Left lung (tissue), 10 donors: ENCODE measurements around the gene MYO18B. TPM values are rescaled to one million over a fixed set of nuclear protein-coding genes. Genes with fewer than 3 reads are reported as not detected.

Experiments used
- ATAC-seq: fragments of 200-7000 bp; cut with Tn5 transposase; one replicate; pipeline ENCODE4 v1.9.1; 2020; ENCODE audit warnings: moderate library complexity
- DNase-seq, 4 donors: peaks; one replicate each; pipeline ENCODE4 v3.0.0-alpha.2; 2013 to 2020
- H3K27ac ChIP-seq, 2 donors: fragments of 200-600 bp; sonication (generic) in 1 of 2; one replicate each; pipeline versions ENCODE4 v1.5.0 to v1.8.0; 2020 to 2021
- H3K27me3 ChIP-seq, 2 donors: fragments of 200-600 bp; sonication (generic) in 1 of 2; one replicate each; pipeline versions ENCODE4 v1.5.0 to v1.8.0; 2020 to 2021
- H3K36me3 ChIP-seq, 2 donors: fragments of 200-600 bp; sonication (generic) in 1 of 2; one replicate each; pipeline versions ENCODE4 v1.5.0 to v1.8.0; 2020 to 2021
- H3K4me1 ChIP-seq, 2 donors: fragments of 200-600 bp; one replicate each; pipeline ENCODE4 v1.8.0; 2021
- H3K4me3 ChIP-seq, 2 donors: fragments of 200-600 bp; sonication (generic) in 1 of 2; one replicate each; pipeline versions ENCODE4 v1.5.0 to v1.8.0; 2020 to 2021; ENCODE audit warnings: mild to moderate bottlenecking in 1 of 2
- H3K9me3 ChIP-seq, 2 donors: fragments of 200-600 bp; sonication (generic) in 1 of 2; one replicate each; pipeline versions ENCODE4 v1.5.0 to v1.8.0; 2020 to 2021
- CTCF ChIP-seq, 2 donors: fragments of 200-600 bp; sonication (generic) in 1 of 2; IDR thresholded peaks; one replicate each; pipeline versions ENCODE4 v1.5.0 to v1.8.0; 2021; ENCODE audit warnings: antibody characterized with exemption in 2 of 2
- intact Hi-C, 2 donors: fragments of 100-400 bp; cut with DNase I; formaldehyde crosslinking; loops; one replicate each; pipeline versions ENCODE4 v1.11.2 to v1.14.2; 2022
- polyA plus RNA-seq, 6 donors: library from polyadenylated mRNA; unstranded; fragments of 120-200 nt; gene quantifications; one replicate each; pipeline ENCODE4 v1.2.1, GENCODE V29; 2013; ENCODE audit not compliant: insufficient read length in 6 of 6
- total RNA-seq, 2 donors: library from RNA; stranded (reverse); fragmentation: NEBNext Ultra II Directional; extraction: Animal tissue kit (Norgen Biotek cat#: 25700); gene quantifications; one replicate each; pipeline ENCODE4 v1.2.1, GENCODE V29; 2021
- donor health status: DM: no; HTN: yes; CAD: no.
- donor health status: DM: no; HTN: no; CAD: no.

MYO18B gene
- total and polyA plus RNA-seq, 8 donors = 0.06 to 0.37 (median 0.15) TPM

GRCh38 chr22:25824828-25825423, 82.9 kb downstream of the MYO18B start:
- intact Hi-C loops = no loop called here
- Histone ChIP-seq H3K4me3 (no peak overlapping the region), H3K9me3 (no peaks in the 10 kb centered on the region), H3K27me3 (peaks cover 0 to 17% of the 10 kb centered on the region in 2 donors), H3K36me3 (no peaks in the 10 kb centered on the region), H3K27ac (no peak overlapping the region), H3K4me1 (no peaks in the 10 kb centered on the region)
- no peak for ATAC-seq
- TF ChIP-seq CTCF (IDR thresholded peaks at IDR 0.05) = no peak
- DNase-seq = no peak

- H3K27ac ChIP-seq = no peak overlapping the region
- no peak for TF ChIP-seq CTCF (IDR thresholded peaks at IDR 0.05)
- H3K27me3 ChIP-seq = peaks cover 0 to 12% of the 10 kb centered on the region in 2 donors
- H3K4me3 ChIP-seq = no peak overlapping the region
- intact Hi-C loops = no loop called here
- ATAC-seq (no peak), DNase-seq (no peak)
- no peaks in the 10 kb centered on the region for H3K9me3 ChIP-seq
- H3K4me1 ChIP-seq = no peaks in the 10 kb centered on the region
- H3K36me3 ChIP-seq = no peaks in the 10 kb centered on the region
Measured at GRCh38 chr22:25827415-25827814, 85.4 kb downstream of the MYO18B start.

- DNase-seq (no peak), ATAC-seq (no peak)
- Histone ChIP-seq H3K27me3 (peaks cover 0 to 5% of the 10 kb centered on the region in 2 donors), H3K27ac (no peak overlapping the region), H3K4me1 (no peaks in the 10 kb centered on the region), H3K4me3 (no peak overlapping the region), H3K9me3 (no peaks in the 10 kb centered on the region), H3K36me3 (no peaks in the 10 kb centered on the region)
- no peak for TF ChIP-seq CTCF (IDR thresholded peaks at IDR 0.05)
- intact Hi-C loops = no loop called here
Measured at GRCh38 chr22:25828422-25828821, 86.4 kb downstream of the MYO18B start.

GRCh38 chr22:25829237-25829636, 87.2 kb downstream of the MYO18B start:
- Histone ChIP-seq H3K9me3 (no peaks in the 10 kb centered on the region), H3K4me1 (no peaks in the 10 kb centered on the region), H3K4me3 (no peak overlapping the region), H3K27ac (no peak overlapping the region), H3K27me3 (no peaks in the 10 kb centered on the region), H3K36me3 (no peaks in the 10 kb centered on the region)
- intact Hi-C loops = no loop called here
- no peak for TF ChIP-seq CTCF (IDR thresholded peaks at IDR 0.05)
- no peak for ATAC-seq
- DNase-seq = no peak

GRCh38 chr22:25829808-25830777, 88.1 kb downstream of the MYO18B start:
- Histone ChIP-seq H3K4me1 (no peaks in the 10 kb centered on the region), H3K27me3 (no peaks in the 10 kb centered on the region), H3K9me3 (no peaks in the 10 kb centered on the region), H3K36me3 (no peaks in the 10 kb centered on the region), H3K4me3 (no peak overlapping the region), H3K27ac (no peak overlapping the region)
- no peak for DNase-seq
- no peak for ATAC-seq
- TF ChIP-seq CTCF (IDR thresholded peaks at IDR 0.05) = no peak
- intact Hi-C loops = no loop called here
